ENCODE measurements around the gene PPT2. TPM values are rescaled to one million over a fixed set of nuclear protein-coding genes. Genes with fewer than 3 reads are reported as not detected.
A peak's percentile ranks its signal among the peaks of the same experiment; 100 is the strongest.

The PPT2 gene
- total RNA-seq, 1 experiment from 2014 or later: 14.4 TPM

DNA sequence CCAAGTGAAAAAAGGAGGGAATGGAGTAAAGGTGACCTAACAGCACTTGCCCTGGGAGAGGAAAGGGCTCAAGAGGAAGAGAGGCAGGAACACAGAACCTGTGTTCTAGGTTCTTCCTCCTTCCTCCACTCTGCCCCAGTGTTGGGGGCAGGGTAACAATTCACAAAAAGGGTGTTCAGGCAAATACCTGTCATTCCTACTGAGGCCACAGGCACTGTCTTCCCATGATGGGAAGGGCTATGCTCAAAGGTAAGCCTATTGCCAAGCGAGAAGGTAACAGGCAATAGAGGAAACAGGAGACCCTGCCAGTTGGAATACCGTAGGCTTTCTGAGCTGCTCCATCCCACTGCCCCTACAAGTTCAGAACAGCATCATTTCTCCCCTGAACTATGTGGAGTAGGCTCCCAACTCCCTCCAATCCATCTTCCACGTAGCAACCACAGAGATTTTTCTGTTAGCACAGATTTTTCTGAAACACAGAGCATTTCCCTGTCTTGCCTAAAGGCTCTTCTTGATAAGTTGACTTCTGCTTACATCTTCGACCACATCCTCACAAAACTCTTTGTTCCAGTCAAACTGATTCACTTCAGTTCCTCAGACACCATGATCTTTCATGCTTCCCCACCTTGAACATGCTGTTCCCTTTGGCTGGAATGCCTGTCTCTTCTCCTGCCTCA is 19.2 kb downstream of the PPT2 start:
- Histone ChIP-seq H4K20me1 (ENCODE audit: insufficient read depth, low read depth, low read length) (no peaks in the 10 kb centered on the region), H3K9ac (ENCODE audit: low read length) (no peak overlapping the region), H3K4me1 (ENCODE audit: low read length) (peaks cover 46% of the 10 kb centered on the region), H3K9me2 (replicated peaks; ENCODE audit: insufficient read depth, low read length) (no peaks in the 10 kb centered on the region), H3K79me2 (ENCODE audit: low read length) (peaks cover 43% of the 10 kb centered on the region), H3K4me3 (ENCODE audit: low read length) (no peak overlapping the region), H3K4me2 (ENCODE audit: low read depth, low read length, poor library complexity, severe bottlenecking) (no peak overlapping the region), H3K27ac (ENCODE audit: low read length) (no peak overlapping the region), H3K9me3 (ENCODE audit: low read length) (no peaks in the 10 kb centered on the region), H3K36me3 (ENCODE audit: insufficient read depth, low read length) (peaks cover 7% of the 10 kb centered on the region; the same call in 1 of the 2 replicates), H3K27me3 (ENCODE audit: low read length) (no peaks in the 10 kb centered on the region), H2AFZ (ENCODE audit: low read length) (no peak overlapping the region)
- DNase-seq: no peak

DNA sequence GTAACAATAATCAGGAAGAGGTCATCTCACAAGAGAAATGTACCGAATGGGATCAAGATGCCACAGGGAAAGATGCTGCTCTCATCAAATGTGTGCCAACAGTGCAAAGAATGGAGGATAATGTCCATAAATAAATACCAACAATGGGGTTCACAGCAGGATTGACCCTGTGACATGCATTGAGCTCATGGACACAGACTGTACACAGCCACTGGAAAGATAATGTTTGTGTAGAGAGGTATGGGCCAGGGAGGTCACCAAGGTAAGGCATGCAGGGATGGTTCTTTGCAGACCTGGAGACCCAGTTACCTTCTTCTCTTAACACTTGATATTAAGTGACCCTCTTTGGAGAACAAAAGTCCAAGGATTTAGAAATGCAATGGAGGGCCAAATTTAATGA is 20.5 kb downstream of the PPT2 start:
- peak overlapping the region; percentile 98 for H3K9ac ChIP-seq (ENCODE audit: low read length)
- no peaks in the 10 kb centered on the region for H3K9me3 ChIP-seq (ENCODE audit: low read length)
- H4K20me1 ChIP-seq (ENCODE audit: insufficient read depth, low read depth, low read length): no peaks in the 10 kb centered on the region
- peaks cover 39% of the 10 kb centered on the region for H3K4me1 ChIP-seq (ENCODE audit: low read length)
- H3K36me3 ChIP-seq (ENCODE audit: insufficient read depth, low read length): no peaks in the 10 kb centered on the region
- H3K9me2 ChIP-seq (replicated peaks; ENCODE audit: insufficient read depth, low read length): no peaks in the 10 kb centered on the region
- no peak overlapping the region for H2AFZ ChIP-seq (ENCODE audit: low read length)
- peak overlapping the region; percentile 79 for H3K4me2 ChIP-seq (ENCODE audit: low read depth, low read length, poor library complexity, severe bottlenecking)
- DNase-seq: no peak
- H3K4me3 ChIP-seq (ENCODE audit: low read length): peak overlapping the region; percentile 94
- H3K79me2 ChIP-seq (ENCODE audit: low read length): peaks cover 52% of the 10 kb centered on the region
- no peak overlapping the region for H3K27ac ChIP-seq (ENCODE audit: low read length)
- H3K27me3 ChIP-seq (ENCODE audit: low read length): no peaks in the 10 kb centered on the region

DNA sequence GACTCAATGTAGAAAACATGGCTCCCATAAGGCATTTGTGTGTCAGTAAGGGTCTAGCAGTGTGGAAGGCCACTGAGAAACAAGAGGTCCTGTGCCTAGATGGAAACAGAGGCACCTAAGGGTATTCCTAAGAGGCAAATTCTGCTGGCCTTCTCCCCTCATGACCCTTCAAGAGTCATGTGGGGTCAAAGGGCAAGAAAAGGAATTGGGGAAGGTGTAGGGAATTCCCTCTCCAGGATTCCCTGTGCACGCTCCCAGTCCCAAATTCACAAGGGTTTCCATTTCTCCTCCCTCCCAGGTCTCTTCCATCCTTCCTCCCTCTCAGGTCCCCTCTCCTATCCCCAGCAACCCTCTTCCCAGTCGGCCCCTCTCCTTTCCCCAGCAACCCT is 21.4 kb downstream of the PPT2 start:
- H3K4me2 ChIP-seq (ENCODE audit: low read depth, low read length, poor library complexity, severe bottlenecking): peak overlapping the region; percentile 79
- peak overlapping the region; percentile 94 for H3K4me3 ChIP-seq (ENCODE audit: low read length)
- peak overlapping the region; percentile 98 for H3K9ac ChIP-seq (ENCODE audit: low read length)
- no peaks in the 10 kb centered on the region for H3K9me2 ChIP-seq (replicated peaks; ENCODE audit: insufficient read depth, low read length)
- H3K9me3 ChIP-seq (ENCODE audit: low read length): no peaks in the 10 kb centered on the region
- H4K20me1 ChIP-seq (ENCODE audit: insufficient read depth, low read depth, low read length): no peaks in the 10 kb centered on the region
- H3K27ac ChIP-seq (ENCODE audit: low read length): peak overlapping the region; percentile 34; the same call in 1 of the 2 replicates
- peak; percentile 56 for DNase-seq
- no peaks in the 10 kb centered on the region for H3K36me3 ChIP-seq (ENCODE audit: insufficient read depth, low read length)
- H3K79me2 ChIP-seq (ENCODE audit: low read length): peaks cover 61% of the 10 kb centered on the region
- H2AFZ ChIP-seq (ENCODE audit: low read length): no peak overlapping the region
- peaks cover 48% of the 10 kb centered on the region for H3K4me1 ChIP-seq (ENCODE audit: low read length)
- no peaks in the 10 kb centered on the region for H3K27me3 ChIP-seq (ENCODE audit: low read length)

DNA sequence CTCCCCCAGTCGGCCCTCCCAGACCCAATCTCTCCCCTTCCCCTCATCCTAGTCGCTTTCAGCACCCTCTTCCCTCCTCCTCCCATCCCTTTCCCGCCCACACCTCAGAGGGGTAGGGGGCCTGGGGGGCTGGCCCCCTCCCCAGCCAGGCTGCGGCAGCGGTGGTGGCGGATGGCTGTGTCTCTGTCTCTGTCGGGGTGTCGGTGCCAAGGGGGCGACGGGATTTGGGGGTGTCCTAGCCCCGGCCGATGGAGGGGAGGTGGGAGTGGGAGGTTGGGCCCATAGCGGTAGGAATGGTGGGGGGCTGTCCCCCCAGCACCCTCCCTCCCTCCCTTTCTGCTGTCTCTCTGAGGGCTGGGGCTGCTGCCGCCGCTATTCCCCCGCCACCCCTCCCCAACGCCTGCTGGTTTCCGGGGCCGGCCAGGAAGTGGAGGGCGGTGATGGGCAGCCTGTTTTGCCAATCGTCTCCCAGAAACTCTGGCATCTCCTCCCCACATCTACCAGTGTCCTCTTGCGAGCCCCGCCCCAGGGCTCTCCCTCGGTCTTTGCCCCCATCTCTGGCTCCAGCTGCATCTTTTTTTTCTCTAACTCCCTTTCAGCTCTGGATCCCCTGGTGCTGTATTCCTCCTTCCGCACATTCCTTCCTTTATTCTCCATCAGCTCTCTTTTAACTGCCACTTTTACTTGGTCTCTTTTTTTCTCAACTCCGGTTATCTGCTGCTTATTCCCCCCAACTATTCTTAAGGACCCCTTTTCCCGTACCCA is 22.0 kb downstream of the PPT2 start, which contains the start of gene AGPAT1:
TSS of gene AGPAT1 (minus strand) at position 374 of the 765 bp plus-strand sequence. CDS start 4,588 bp downstream, outside the sequence.
- peaks cover 61% of the 10 kb centered on the region for H3K79me2 ChIP-seq (ENCODE audit: low read length)
- H3K27ac ChIP-seq (ENCODE audit: low read length): peak within 1 kb of the TSS; percentile 66
- no peaks in the 10 kb centered on the region for H3K27me3 ChIP-seq (ENCODE audit: low read length)
- no peaks in the 10 kb centered on the region for H3K9me3 ChIP-seq (ENCODE audit: low read length)
- H3K9me2 ChIP-seq (replicated peaks; ENCODE audit: insufficient read depth, low read length): no peaks in the 10 kb centered on the region
- peak within 1 kb of the TSS; percentile 94 for H3K4me3 ChIP-seq (ENCODE audit: low read length)
- no peaks in the 10 kb centered on the region; the same call in 1 of the 2 replicates for H3K36me3 ChIP-seq (ENCODE audit: insufficient read depth, low read length)
- DNase-seq: peak; percentile 98
- peak within 1 kb of the TSS; percentile 98 for H3K9ac ChIP-seq (ENCODE audit: low read length)
- H2AFZ ChIP-seq (ENCODE audit: low read length): no peak within 1 kb of the TSS
- no peaks in the 10 kb centered on the region for H4K20me1 ChIP-seq (ENCODE audit: insufficient read depth, low read depth, low read length)
- peaks cover 51% of the 10 kb centered on the region for H3K4me1 ChIP-seq (ENCODE audit: low read length)
- peak within 1 kb of the TSS; percentile 79 for H3K4me2 ChIP-seq (ENCODE audit: low read depth, low read length, poor library complexity, severe bottlenecking)

DNA sequence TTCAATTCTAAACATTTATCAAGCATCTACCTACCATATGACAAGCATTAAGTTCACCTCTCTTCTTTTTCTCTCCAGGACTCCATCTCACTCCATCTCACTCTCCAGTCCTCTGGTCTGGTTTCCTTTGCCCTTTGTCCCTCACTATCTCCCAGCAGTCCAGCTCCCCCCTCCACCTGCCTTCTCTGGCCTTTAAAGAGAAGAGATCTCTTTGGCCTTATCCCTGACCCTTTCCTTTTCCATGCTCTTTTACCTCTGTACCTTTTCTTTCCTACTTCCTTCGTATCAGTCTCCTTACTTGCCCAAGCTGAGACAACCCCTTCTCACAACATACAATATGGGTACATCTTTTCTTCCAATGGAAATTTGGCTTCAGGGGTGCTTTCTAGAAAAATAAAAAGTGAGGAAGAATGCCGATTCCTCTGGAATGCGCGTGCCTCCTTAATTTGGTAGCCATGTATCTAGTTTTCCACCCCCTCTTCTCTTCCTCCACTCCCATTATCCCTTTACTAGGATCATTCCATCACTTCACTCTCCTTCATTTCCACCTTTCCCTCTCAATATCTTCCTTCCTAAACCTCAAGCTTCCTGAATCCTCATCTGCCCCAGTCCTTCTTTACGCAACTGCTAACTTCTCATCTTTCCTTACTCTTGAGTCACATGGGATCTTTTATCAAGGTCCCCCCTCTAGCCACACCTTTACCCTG is 22.7 kb downstream of the PPT2 start:
- H3K4me1 ChIP-seq (ENCODE audit: low read length): peaks cover 51% of the 10 kb centered on the region

DNA sequence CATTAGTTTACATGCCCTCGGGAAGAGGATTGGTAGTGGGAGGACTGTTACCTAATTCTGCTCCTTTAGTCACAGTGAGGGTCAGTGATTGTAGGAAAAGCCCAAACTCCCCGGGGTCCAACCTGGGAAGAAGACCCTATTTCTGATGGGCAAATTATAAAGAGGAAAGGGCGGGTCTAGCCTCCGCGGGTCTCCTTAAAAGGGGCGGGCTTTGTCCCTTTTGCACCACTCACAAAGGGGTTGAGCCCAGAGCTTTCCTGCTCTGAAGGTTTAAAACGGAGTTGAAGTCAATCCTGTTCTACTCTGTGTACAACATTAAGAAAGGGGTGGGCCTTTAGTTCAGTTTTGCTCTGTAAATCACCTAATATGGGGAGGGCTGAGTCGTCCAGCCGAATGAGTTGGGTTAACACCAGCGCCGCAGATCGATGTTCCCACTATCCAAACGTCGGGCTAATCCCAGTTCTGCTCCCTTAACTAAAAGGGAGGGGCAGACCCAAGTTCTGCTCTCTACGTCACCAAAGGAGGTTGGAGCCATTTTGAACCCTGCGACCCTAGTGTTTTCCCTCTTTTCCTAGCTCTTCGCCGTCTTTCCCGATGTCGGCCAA is 23.3 kb downstream of the PPT2 start:
- H3K27me3 ChIP-seq (ENCODE audit: low read length): no peaks in the 10 kb centered on the region
- no peaks in the 10 kb centered on the region for H3K9me2 ChIP-seq (replicated peaks; ENCODE audit: insufficient read depth, low read length)
- peak overlapping the region; percentile 71 for H3K9ac ChIP-seq (ENCODE audit: low read length)
- DNase-seq: peak; percentile 55
- peaks cover 57% of the 10 kb centered on the region for H3K79me2 ChIP-seq (ENCODE audit: low read length)
- H4K20me1 ChIP-seq (ENCODE audit: insufficient read depth, low read depth, low read length): no peaks in the 10 kb centered on the region
- no peaks in the 10 kb centered on the region; the same call in 1 of the 2 replicates for H3K36me3 ChIP-seq (ENCODE audit: insufficient read depth, low read length)
- H3K9me3 ChIP-seq (ENCODE audit: low read length): no peaks in the 10 kb centered on the region
- peaks cover 51% of the 10 kb centered on the region for H3K4me1 ChIP-seq (ENCODE audit: low read length)
- peak overlapping the region; percentile 66 for H3K27ac ChIP-seq (ENCODE audit: low read length)
- H3K4me3 ChIP-seq (ENCODE audit: low read length): peak overlapping the region; percentile 94
- no peak overlapping the region for H2AFZ ChIP-seq (ENCODE audit: low read length)
- H3K4me2 ChIP-seq (ENCODE audit: low read depth, low read length, poor library complexity, severe bottlenecking): peak overlapping the region; percentile 79

More for the DNA sequence above, 22.7 kb downstream of the PPT2 start:
- DNase-seq: no peak
- peak overlapping the region; percentile 71 for H3K9ac ChIP-seq (ENCODE audit: low read length)
- H3K4me3 ChIP-seq (ENCODE audit: low read length): peak overlapping the region; percentile 94
- H3K36me3 ChIP-seq (ENCODE audit: insufficient read depth, low read length): no peaks in the 10 kb centered on the region; the same call in 1 of the 2 replicates
- H2AFZ ChIP-seq (ENCODE audit: low read length): no peak overlapping the region
- no peaks in the 10 kb centered on the region for H3K9me2 ChIP-seq (replicated peaks; ENCODE audit: insufficient read depth, low read length)
- H3K79me2 ChIP-seq (ENCODE audit: low read length): peaks cover 60% of the 10 kb centered on the region
- no peaks in the 10 kb centered on the region for H3K9me3 ChIP-seq (ENCODE audit: low read length)
- H3K27me3 ChIP-seq (ENCODE audit: low read length): no peaks in the 10 kb centered on the region
- peak overlapping the region; percentile 79 for H3K4me2 ChIP-seq (ENCODE audit: low read depth, low read length, poor library complexity, severe bottlenecking)
- no peaks in the 10 kb centered on the region for H4K20me1 ChIP-seq (ENCODE audit: insufficient read depth, low read depth, low read length)
- H3K27ac ChIP-seq (ENCODE audit: low read length): peak overlapping the region; percentile 66

DNA sequence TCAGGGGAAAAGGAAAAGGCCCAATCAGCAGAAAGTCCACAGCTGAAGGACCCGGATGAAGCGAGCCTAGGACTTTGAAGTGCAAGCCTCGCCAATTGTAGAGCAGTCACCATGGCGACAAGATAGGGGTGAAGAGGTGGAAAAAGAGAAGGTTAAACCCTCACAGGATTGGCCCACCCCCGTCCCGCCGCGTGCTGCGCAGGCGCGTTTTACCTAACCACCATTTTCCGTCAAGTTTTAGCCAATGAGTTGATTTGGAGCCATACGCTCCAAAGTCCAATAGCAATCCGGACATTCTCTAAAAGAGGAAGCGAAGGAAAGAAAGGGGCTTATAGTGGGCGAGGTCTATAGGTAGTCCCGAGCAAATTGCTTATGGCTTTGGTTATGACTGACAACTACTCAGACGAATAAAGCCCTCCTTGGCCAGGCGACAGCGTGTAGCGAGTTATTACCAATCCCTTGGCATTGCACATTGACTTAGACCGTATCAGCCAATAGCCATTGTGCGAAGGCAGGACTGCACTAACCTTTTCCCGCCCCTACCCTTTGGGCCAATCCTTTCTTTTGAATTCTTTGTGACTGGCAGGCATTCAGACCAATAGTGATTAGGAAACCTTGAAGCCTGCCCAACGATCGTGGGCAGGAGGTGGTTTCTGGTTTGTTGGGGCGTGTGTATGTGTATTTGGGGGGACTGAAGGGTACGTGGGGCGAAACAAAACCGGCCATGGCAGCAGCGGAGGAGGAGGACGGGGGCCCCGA is 24.0 kb downstream of the PPT2 start, which contains the start of gene RNF5:
TSS of gene RNF5 (plus strand) at position 618 of the 759 bp plus-strand sequence. CDS start at position 725, 107 bp downstream.
- Histone ChIP-seq H3K4me2 (ENCODE audit: low read depth, low read length, poor library complexity, severe bottlenecking) (peak within 1 kb of the TSS; percentile 79), H4K20me1 (ENCODE audit: insufficient read depth, low read depth, low read length) (no peaks in the 10 kb centered on the region), H3K4me1 (ENCODE audit: low read length) (peaks cover 51% of the 10 kb centered on the region), H3K36me3 (ENCODE audit: insufficient read depth, low read length) (peaks cover 4% of the 10 kb centered on the region), H3K9ac (ENCODE audit: low read length) (peak within 1 kb of the TSS; percentile 88), H3K27me3 (ENCODE audit: low read length) (no peaks in the 10 kb centered on the region), H3K27ac (ENCODE audit: low read length) (peak within 1 kb of the TSS; percentile 68), H3K4me3 (ENCODE audit: low read length) (peak within 1 kb of the TSS; percentile 94), H3K9me3 (ENCODE audit: low read length) (no peaks in the 10 kb centered on the region), H3K9me2 (replicated peaks; ENCODE audit: insufficient read depth, low read length) (no peaks in the 10 kb centered on the region), H2AFZ (ENCODE audit: low read length) (no peak within 1 kb of the TSS), H3K79me2 (ENCODE audit: low read length) (peaks cover 51% of the 10 kb centered on the region)
- DNase-seq: peak; percentile 100
